ENCODE data around the gene WBP4.
"Not testable (repeated sequence)": the region's sequence is repeated elsewhere in the genome, so short reads cannot be mapped to it uniquely, and the experiment has no call there.

The WBP4 gene, protein sequence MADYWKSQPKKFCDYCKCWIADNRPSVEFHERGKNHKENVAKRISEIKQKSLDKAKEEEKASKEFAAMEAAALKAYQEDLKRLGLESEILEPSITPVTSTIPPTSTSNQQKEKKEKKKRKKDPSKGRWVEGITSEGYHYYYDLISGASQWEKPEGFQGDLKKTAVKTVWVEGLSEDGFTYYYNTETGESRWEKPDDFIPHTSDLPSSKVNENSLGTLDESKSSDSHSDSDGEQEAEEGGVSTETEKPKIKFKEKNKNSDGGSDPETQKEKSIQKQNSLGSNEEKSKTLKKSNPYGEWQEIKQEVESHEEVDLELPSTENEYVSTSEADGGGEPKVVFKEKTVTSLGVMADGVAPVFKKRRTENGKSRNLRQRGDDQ

DNA sequence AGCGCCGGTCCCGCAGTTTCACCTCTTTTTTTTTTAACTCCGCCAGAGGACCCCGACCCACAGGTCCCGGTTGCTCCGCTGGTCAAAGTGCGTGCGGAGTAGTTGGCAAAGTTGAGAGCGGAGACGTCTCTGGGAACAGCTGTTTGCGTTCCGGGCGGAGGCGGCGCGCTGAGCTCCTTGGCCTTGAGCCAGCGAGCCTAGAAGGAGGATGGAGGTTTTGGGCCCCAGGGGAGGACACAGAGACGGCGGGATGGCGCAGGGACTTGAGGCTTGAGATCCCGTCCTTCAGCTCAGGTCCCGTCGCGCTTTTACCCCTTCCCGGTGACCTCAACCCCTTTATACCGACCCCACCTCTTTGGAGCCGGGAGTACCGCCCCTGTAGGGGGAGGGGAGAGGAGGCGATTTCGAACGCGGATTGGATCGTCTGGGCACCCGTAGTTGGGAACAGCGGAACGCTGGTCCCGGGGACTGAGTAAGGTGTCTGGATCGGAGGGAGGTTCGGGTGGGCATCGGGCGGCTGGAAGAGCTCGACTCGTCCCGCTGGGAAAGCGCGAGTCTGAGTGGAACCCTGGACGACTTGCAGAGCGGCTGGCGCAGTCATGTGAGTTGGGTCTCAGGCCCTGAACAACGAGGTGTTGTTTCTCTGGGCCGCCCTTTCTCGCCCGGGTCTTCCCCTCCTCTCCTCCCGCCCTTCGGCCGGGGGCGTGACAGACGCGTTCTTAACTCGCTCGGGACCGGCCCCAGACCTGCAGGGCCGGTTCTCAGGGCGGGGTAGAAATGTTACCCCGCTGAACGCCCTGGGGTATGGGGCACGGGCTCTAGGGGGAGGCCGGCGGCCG lies at the start of gene WBP4:
Gene WBP4, plus strand, starts transcription at position 435 of the 839 bp plus-strand sequence. Its CDS starts 165 bp downstream, at position 600.
- DNase-seq, result peak; percentile 79

DNA sequence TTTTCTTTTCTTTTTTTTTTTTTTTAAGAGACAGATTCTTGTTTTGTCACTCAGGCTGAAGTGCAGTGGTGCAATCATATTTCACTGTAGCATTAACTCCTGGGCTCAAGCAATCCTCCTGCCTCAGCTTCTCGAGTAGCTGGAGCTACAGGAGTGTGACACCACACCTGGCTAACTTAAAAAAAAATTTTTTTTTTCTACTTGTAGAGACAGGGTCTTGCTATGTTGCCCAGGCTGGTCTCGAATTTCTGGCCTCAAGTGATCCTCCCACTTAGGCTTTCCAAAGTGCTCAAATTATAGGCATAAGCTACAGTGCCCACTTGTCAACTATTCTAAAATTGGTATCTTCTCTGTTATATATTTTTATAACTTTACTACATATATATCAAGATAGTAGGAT lies 48.8 kb upstream of the WBP4 start:
- no peak for DNase-seq

DNA sequence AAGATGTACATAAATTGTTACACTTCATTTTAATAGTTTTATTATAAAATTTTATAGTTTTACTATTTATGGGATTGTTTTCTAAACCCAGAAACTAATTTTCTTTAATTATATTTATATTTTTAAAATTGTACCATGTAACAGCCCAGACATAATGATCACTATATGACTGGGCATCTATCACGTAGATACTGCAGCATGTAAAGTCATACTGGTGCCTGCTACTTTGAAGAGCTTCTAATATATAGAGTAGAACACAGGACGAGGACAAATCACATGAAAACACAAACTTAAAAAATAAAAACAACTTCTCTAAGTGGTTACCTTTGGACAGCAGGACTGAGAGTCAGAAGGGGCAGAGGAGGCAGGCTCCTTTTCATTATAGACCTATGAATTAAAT lies 47.5 kb upstream of the WBP4 start:
- no peak for DNase-seq

DNA sequence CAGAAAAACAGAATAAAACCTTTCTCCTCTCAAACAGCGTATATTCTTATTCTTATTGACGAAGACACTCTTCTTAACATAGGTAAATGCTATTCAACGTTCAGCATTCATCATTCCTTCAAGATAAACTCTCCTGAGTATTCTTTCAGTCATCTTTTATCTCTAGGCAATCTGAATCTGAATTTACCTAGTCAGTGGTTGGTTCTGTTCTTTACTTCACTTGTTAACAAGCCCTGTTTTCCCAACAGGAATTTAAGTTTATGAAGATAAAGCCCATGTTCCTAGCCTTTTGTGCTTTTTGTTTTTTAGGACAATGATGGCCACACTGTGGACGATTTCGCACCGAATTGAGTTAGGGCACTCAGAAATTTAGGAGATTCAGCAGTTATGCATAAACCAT lies 45.4 kb upstream of the WBP4 start:
- no peak for DNase-seq

DNA sequence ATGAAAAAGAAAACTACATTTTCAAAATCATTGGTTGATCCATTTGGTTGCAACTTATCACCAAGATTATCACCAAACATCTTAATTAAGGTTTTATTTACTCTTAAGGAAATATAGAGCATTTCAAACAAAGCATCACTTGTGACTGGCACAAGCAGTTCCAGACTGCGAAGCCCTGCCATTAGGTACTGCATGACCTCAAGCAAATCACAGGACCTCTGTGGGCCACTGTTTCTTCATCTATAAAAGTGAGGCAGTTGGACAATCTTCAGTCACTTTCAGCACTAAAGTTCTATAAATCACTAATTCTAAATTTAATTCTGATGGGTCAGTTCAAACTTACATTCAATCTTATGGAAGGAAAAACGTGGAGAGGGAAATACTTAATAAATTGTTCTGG lies 44.1 kb upstream of the WBP4 start:
- DNase-seq, result no peak

DNA sequence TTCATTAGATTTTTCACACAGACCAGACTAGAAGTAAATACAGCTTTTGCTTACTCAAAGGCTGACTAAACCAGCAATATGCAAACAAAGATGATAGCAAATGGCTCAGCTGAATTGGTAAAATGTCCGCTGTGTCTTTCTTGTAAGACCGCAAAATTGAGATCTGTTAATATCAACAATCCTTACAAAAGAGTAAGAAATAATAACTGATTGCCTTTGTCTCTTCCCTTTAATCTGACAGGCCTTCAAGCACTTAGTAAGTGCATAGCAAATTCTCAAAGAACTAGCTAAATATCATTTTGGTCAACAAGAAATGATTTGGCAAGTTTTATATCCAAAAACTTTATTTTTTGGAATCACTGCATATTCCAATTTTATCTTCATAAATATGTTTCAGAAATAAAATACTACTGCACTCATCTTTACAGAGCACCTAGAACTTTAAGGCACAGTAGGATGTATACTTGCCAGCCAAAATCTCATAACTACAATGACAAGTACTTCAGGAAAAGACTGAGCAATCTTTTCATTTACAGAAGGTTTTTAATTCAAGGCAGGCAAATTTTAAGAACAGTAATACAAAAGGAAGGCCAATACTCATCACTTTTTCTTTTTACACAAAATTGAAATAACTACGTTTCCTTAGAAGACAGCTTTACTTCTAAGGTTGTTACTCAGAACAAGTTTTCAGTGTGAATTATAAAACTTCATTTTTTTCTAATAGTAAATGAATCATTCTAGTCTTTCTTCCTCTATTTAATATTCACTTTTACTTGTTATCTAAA lies 43.3 kb upstream of the WBP4 start:
- no peak for DNase-seq

DNA sequence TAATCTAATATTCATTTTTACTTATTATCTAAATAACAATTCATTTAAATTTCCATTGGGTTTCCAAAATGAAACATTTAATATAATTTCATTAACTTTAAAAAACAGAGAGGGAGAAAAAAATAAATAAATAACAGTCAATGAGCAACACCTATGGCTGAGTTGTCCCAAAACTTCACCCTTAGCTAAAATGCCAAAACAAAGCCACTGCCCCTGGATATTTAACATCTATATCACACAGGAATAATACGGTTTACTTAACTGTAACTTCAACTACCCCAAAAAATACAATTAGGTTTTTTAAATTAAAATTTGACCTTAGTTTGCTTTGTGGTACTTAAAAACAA lies 42.7 kb upstream of the WBP4 start:
- no peak for DNase-seq

DNA sequence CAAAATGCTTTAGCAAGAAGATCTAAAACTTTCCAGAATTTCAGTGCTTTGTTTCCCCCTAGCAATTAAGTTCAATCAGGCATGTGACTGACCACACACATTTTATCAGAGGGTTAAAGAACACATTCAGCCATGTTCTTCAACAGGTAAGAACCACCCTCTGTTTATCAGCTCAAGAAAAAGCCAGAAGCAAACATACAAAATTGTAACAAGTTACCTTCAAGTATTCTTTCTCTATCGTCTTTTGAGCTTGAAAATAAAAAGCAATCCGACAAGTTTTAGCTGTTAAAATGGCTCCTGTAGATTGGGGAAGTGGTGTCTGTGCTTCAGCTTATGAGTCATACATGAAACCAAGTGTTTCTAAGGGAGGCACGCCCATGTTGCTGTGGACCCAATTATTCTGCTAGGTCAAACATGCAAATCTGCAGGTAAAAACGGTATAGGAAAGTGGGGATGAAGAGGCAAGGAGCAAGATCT lies 42.3 kb upstream of the WBP4 start, which contains the start of gene ELF1:
Gene ELF1, minus strand, starts transcription at position 306 of the 477 bp plus-strand sequence. CDS start 37,262 bp downstream, outside the sequence.
- no peak for DNase-seq

DNA sequence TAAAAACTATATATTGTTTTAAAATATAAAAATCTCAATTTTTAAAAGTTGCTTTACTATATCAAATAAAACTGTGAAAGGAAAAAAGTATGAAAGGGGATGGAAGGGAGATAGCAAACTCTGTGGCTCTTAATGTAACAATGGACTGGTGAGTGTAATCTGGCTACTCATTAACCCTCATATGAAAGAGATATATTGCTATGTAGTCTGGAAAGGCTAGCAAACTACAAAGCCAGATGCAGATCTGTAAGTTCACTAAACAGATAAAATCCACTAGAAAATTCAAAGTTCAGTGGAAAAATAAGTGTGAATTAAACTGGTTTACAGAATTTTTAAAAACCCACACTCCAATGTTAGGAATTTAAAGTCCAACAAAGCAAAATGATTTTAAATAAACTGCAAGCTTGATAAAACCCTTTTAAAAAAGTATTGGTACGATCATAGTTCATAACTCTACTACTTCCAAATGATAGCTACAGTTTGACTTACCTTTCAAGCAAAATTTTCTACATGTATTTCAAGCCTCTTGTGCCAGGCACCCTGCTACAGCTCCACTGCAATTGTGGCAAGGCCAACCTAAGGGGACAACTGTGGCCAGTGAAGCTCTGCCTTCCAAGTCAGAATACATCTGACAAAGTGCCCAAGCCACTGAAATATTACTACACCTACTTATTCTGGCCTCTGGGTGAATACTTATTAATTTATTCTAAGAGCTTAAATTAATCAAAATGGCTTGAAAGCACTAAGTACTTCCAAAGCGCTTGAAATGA lies 41.5 kb upstream of the WBP4 start:
- DNase-seq, result no peak

DNA sequence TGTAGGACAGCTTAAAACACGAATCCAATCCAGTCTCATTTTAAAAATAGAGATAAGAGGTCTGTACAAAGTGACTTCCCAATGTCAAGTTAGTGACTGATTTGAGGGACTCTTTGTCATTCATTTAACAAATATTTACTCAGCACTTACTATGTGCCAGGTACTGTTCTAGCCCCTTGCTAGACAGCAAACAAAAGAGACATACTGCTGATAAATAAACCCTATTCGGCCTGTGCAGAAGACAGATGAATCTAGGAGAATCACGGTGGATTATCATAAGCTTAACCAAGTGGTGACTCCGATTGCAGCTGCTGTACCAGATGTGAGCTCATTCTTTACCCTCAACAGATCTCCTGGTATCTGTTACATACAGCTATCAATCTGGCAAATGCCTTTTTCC lies 35.8 kb upstream of the WBP4 start:
- no peak for DNase-seq

DNA sequence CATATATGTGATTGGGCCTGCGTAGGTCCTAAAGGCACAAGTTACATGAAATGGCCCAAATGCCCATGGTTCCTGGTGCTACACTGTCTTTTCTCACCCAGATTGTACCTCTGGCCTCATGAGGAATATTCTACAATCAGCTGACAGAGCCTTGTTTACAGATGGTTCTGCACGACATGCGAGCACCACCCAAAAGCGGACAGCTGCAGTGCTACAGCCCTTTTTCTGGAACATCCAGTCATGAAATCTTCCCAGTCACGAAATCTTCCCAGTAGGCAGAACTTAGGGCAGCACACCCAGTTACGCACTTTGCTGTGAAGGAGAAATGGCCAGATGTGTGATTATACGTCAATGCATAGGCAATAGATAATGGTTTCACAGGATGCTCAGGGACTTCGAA lies 34.5 kb upstream of the WBP4 start:
- no peak for DNase-seq

DNA sequence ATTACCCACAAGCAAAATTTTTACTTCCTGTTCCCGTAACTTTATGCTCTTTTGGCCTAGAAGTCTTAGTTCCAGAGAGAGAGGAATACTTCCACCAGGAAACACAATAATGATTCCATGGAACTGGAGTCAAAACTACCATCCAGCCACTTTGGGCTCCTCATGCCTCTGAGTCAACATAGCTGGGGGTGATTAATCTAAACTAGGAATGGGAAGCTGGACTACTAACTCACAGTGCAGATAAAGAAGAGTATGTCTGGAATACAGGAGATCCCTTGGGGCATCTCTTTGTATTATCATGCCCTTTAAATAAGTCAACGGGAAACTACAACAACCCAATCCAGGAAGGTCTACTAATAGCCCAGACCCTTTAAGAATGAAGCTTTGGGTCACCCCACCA lies 33.3 kb upstream of the WBP4 start:
- DNase-seq, result no peak

DNA sequence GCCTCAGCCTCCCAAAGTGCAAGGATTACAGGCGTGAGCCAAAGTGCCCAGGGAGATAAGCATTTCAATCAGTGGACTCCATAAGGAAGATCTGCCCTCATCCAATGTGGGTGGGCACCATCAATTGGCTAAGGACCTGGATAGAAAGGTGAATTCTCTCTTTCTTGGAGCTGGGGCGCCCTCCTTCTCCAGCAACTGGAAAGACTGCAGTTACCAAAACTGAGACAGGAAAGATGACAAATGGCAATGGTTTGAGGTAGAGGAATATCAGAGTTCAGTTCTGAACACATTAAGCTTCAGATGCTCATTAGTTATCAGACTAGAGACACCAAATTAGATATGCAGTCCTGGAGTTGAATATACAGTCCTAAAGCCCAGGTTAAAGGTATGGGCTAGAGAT lies 31.7 kb upstream of the WBP4 start:
- DNase-seq, result no peak

DNA sequence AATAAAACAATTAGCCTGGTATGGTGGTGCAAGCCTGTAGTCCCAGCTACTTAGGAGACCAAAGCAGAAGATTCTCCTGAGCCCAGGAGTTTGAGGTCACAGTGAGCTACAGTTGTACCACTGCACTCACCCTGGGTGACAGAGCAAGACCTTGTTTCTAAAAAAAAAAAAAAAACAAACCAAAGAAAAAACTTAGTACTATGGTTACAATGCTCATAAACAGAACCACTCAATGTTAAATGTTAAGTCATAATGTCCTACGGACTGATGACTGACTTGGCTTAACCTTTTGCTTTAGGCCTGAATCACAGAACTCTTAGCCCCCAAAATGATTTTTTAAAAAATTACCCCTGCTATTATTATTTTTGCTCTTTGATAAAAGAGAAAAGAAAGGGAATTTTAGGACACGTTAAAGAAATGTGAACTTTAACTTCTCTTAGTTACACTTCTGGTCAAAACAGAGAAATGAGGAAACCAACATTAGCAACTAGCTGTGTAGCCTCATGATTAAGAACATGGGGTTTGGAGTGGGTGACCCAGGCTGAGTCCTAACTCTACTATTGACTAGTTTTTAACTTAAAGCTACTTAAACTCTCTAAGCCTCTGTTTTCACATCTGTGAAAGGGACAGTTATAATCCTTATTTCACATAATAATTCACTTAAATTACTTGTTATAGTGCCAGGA lies 28.5 kb upstream of the WBP4 start:
- no peak for DNase-seq

DNA sequence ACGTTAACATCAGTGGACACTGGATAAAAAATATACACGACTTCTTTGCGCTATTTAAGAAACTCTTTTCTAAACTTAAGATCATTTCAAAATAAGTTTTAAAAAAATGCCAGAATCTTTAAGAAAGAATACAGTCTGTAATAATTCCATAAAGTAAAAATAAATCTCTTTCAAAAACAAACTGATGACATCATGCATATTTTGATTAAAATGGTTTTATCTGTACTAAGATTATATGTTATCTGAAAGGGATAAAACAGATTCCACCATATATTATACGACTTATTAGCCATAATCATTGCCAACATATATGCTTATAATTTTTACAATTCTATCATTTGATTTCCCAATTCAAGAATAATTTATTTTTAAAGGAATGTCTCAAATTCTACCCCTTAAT lies 26.9 kb upstream of the WBP4 start:
- no peak for DNase-seq

DNA sequence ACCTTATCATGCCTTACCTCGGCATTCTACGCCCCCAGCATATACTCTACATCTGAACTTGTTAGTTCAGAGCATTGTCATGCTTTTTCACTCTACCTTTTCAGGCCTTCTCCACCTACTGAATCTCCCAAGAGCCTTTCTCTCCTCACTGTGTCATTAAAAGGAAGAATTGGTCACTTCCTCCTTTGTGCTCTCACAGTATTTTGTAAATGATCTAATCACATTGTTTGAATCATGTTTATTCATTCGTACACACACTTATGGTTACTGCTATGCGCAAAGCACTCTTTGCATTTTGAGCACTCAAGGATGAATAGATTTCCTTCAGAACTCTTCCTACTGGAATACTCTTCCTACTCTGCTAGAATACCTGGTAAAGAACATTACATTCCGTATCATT lies 26.4 kb upstream of the WBP4 start:
- no peak for DNase-seq

DNA sequence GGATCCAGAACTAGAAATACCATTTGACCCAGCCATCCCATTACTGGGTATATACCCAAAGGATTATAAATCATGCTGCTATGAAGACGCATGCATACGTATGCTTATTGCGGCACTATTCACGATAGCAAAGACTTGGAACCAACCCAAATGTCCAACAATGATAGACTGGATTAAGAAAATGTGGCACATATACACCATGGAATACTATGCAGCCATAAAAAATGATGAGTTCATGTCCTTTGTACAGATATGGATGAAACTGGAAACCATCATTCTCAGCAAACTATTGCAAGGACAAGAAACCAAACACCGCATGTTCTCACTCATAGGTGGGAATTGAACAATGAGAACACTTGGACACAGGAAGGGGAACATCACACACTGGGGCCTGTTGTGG lies 24.8 kb upstream of the WBP4 start:
- not testable (repeated sequence) for DNase-seq

DNA sequence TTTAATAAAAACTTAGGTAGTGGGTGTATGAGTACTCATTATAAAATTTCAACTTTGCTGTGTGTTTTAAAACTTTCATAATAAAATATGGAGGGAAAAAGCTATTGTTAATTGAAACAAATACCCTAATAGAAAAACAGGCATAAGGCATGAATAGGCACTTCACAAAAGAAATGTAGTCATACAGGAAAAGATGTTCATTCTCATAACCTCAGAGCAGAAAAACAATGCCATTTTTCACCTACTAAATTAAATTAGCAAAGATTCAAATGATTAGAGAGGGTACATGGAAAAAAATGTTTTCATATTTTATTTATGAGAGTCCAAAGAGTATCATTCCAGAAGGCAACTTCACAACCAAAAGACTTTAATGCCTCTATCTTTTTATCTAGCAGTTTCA lies 21.6 kb upstream of the WBP4 start:
- DNase-seq, result no peak

DNA sequence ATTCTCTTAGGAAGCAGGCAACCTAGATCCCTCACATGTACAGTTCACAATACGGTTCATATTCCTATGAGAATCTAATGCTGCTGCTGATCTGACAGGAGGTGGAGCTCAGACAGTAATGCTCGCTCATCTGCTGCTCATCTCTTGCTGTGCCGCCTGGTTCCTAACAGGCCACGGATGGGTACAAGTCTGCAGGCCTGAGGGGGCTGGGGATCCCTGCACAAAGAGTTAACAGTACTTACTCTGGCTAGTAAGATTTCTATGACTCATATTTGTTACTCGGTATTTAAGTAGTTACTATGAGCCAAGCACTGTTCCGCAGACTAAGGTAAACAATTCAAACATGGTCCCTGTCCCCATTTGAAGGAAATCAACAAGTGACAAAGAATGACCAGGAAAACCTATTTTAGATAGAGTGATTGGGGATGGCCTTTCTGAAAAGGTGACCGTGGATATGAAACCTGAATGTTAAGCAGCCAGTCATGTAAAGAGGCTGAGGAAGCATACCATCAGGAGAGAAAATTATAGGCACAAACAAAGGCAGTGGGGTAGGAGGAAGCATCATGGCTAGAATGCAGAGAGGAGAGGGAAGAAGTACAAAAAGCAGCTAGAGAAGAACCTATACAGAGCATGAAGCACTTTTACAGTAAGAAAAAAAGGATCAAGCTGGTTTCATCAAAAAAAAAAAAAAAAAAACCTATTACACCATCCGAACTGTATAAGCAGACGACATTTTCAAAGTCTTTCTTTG lies 20.6 kb upstream of the WBP4 start:
- no peak for DNase-seq

DNA sequence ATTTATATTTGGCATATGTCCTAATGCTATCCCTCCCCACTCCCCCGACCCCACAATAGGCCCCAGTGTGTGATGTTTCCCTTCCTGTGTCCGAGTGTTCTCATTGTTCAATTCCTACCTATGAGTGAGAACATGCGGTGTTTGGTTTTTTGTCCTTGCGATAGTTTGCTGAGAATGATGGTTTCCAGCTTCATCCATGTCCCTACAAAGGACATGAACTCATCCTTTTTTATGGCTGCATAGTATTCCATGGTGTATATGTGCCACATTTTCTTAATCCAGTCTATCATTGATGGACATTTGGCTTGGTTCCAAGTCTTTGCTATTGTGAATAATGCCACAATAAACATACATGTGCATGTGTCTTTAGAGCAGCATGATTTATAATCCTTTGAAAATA lies 18.9 kb upstream of the WBP4 start:
- DNase-seq, result not testable (repeated sequence)

DNA sequence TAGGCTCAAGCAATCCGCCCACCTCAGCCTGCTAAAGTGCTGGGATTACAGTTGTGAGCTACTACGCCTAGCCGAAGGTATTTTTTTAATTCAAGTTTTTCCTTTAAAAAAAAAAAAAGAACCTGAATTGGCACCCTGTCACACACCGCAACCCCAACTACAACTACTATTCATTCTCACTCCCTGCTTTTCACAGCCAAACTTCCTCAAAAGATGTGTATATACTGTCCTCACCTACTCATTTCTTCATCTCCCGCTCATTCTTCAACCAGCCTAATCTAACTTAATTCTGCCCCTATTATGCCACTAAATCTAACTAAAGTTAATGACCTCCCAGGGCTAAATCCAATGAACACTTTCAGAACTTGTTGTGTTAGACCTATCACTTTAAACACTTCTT lies 12.7 kb upstream of the WBP4 start:
- DNase-seq, result no peak

Data from T1000 (cell line).